GM12878 (cell line): ENCODE measurements around the gene PAK3. TPM values are rescaled to one million over a fixed set of nuclear protein-coding genes. Genes with fewer than 3 reads are reported as not detected.
A peak's percentile ranks its signal among the peaks of the same experiment; 100 is the strongest.

Source experiments
- ATAC-seq: fragments of 200-7000 bp; cut with Tn5 transposase; 3 replicates; pipeline ENCODE4 v1.9.1; 2020; ENCODE audit warnings: mild to moderate bottlenecking, moderate library complexity
- Bru-seq: library from RNA; stranded (reverse); fragments of 400-500 nt; gene quantifications from one replicate; lab custom pipeline; 2021; lab: Mats Ljungman, UMichigan
- BruChase-seq, 2 experiments: library from RNA; stranded (reverse); fragments of 400-500 nt; gene quantifications; one replicate each; lab custom pipeline; 2021; lab: Mats Ljungman, UMichigan
- BruUV-seq: library from RNA; stranded (reverse); fragments of 400-500 nt; replicated peaks from 2 replicates; lab custom pipeline; 2021; lab: Mats Ljungman, UMichigan
- CTCF ChIA-PET: fragments of 300-600 bp; sonication (Branson Sonifier 250); formaldehyde crosslinking; extraction: SDS; loops from one replicate; lab custom pipeline; 2021; ENCODE audit warnings: inconsistent platforms; lab: Yijun Ruan, JAX
- POLR2A ChIA-PET: fragments of 350-600 bp; formaldehyde crosslinking; extraction: SDS; loops from one replicate; lab custom pipeline; 2021; ENCODE audit warnings: inconsistent platforms; lab: Charles Lee
- RAD21 ChIA-PET: fragments of 300-600 bp; sonication (Branson Sonifier 250); formaldehyde crosslinking; loops from one replicate; lab custom pipeline; 2023; ENCODE audit warnings: antibody characterized with exemption; ENCODE audit not compliant: unreplicated experiment; lab: Charles Lee
- SMC1A ChIA-PET: fragments of 300-600 bp; sonication (Branson Sonifier 250); formaldehyde crosslinking; loops from one replicate; lab custom pipeline; 2023; ENCODE audit not compliant: unreplicated experiment, uncharacterized antibody; lab: Charles Lee
- DNase-seq: peaks from one replicate; pipeline ENCODE4 v3.0.0-alpha.2; 2011; ENCODE audit warnings: low read depth, low spot score
- FAIRE-seq: peaks from 3 replicates; lab custom pipeline; 2011; peaks lifted over from hg19 to GRCh38; lab: Jason Lieb, UNC
- H2AFZ ChIP-seq: 2 replicates; pipeline ENCODE4 v1.6.0; 2011; ENCODE audit warnings: low read depth, low read length, control low read depth; ENCODE audit not compliant: control insufficient read depth
- H3K27ac ChIP-seq: 2 replicates; pipeline ENCODE4 v1.5.1; 2011; ENCODE audit warnings: control low read depth; ENCODE audit not compliant: control insufficient read depth, insufficient read depth
- H3K27me3 ChIP-seq, 2 experiments: replicated peaks in 1 of 2; 2 replicates each; pipeline versions ENCODE4 v1.6.0 to v1.6.1; 2011; ENCODE audit warnings: low read length in 1 of 2; ENCODE audit not compliant: control insufficient read depth in 2 of 2, insufficient read depth in 2 of 2
- H3K36me3 ChIP-seq, 2 experiments: 2 replicates each; pipeline ENCODE4 v1.5.1; 2011; ENCODE audit warnings: low read length in 1 of 2; ENCODE audit not compliant: control insufficient read depth in 2 of 2, insufficient read depth in 2 of 2
- H3K4me1 ChIP-seq: 2 replicates; pipeline ENCODE4 v1.6.1; 2011; ENCODE audit warnings: mild to moderate bottlenecking, low read length, moderate library complexity, mixed read lengths; ENCODE audit not compliant: control insufficient read depth, insufficient read depth
- H3K4me2 ChIP-seq: 2 replicates; pipeline ENCODE4 v1.6.0; 2011; ENCODE audit warnings: control low read depth; ENCODE audit not compliant: control insufficient read depth, insufficient read depth
- H3K4me3 ChIP-seq: fragments of 200-600 bp; sonication (generic); 2 replicates; pipeline ENCODE4 v1.5.1; 2016
- H3K79me2 ChIP-seq: 2 replicates; pipeline ENCODE4 v1.6.0; 2011; ENCODE audit warnings: low read length; ENCODE audit not compliant: control insufficient read depth, insufficient read depth
- H3K9ac ChIP-seq: 2 replicates; pipeline ENCODE4 v1.8.0; 2011; ENCODE audit warnings: low read length, control low read depth, mixed read lengths; ENCODE audit not compliant: control insufficient read depth, insufficient read depth
- H3K9me3 ChIP-seq: replicated peaks from 3 replicates; pipeline ENCODE4 v1.5.1; 2011; ENCODE audit warnings: mild to moderate bottlenecking, low read length; ENCODE audit not compliant: control insufficient read depth, insufficient read depth
- H4K20me1 ChIP-seq: 2 replicates; pipeline ENCODE4 v1.6.0; 2011; ENCODE audit not compliant: control insufficient read depth, insufficient read depth
- DPF2 ChIP-seq: fragments of 450-650 bp; IDR thresholded peaks from 2 replicates; pipeline ENCODE4 v1.6.1; 2017; ENCODE audit warnings: mild to moderate bottlenecking
- EGR1 ChIP-seq, 2 experiments: IDR thresholded peaks; 1 replicate in 1 of 2; 2 replicates in 1 of 2; pipeline ENCODE4 v1.6.1; 2011 to 2012; ENCODE audit warnings: low read depth in 2 of 2, low read length in 2 of 2, borderline replicate concordance in 1 of 2, mild to moderate bottlenecking in 1 of 2, moderate library complexity in 1 of 2
- ETV6 ChIP-seq, 2 experiments: fragments of 450-650 bp in 1 of 2; IDR thresholded peaks in 1 of 2; conservative IDR thresholded peaks in 1 of 2; 2 replicates each; pipeline ENCODE4 v1.6.1; 2014; ENCODE audit warnings: antibody characterized with exemption in 1 of 2, borderline replicate concordance in 1 of 2, low read depth in 1 of 2, mild to moderate bottlenecking in 1 of 2, moderate library complexity in 1 of 2
- MEF2B ChIP-seq: fragments of 450-650 bp; IDR thresholded peaks from 2 replicates; pipeline ENCODE4 v1.6.1; 2018; ENCODE audit warnings: mild to moderate bottlenecking, moderate library complexity; ENCODE audit not compliant: partially characterized antibody, poor library complexity, severe bottlenecking
- NFIC ChIP-seq: IDR thresholded peaks from 2 replicates; pipeline ENCODE4 v1.6.1; 2012; ENCODE audit warnings: low read depth, mild to moderate bottlenecking, inconsistent platforms, low read length, moderate library complexity
- PAX8 ChIP-seq: fragments of 450-650 bp; IDR thresholded peaks from 2 replicates; pipeline ENCODE4 v1.6.1; 2017; ENCODE audit warnings: mild to moderate bottlenecking, moderate library complexity
- RB1 ChIP-seq: fragments of 450-650 bp; formaldehyde crosslinking; IDR thresholded peaks from 2 replicates; pipeline ENCODE4 v1.6.1; 2017; ENCODE audit warnings: mild to moderate bottlenecking, borderline replicate concordance
- RBBP5 ChIP-seq: fragments of 200-600 bp; sonication (generic); conservative IDR thresholded peaks from 2 replicates; pipeline ENCODE4 v1.6.1; 2016
- RCOR1 ChIP-seq: conservative IDR thresholded peaks from 2 replicates; pipeline ENCODE4 v1.6.1; 2012; ENCODE audit warnings: low read depth, low read length, improper control_type of control experiment
- SREBF2 ChIP-seq: IDR thresholded peaks from 2 replicates; pipeline ENCODE4 v1.6.1; 2012; ENCODE audit warnings: mild to moderate bottlenecking, low read length
- SUZ12 ChIP-seq: fragments of 200-600 bp; sonication (generic); IDR thresholded peaks from one replicate; pipeline ENCODE4 v1.6.1; 2018; ENCODE audit warnings: antibody characterized with exemption, mild to moderate bottlenecking; ENCODE audit not compliant: unreplicated experiment
- TAF1 ChIP-seq: IDR thresholded peaks from 2 replicates; pipeline ENCODE4 v1.6.1; 2011; ENCODE audit warnings: mild to moderate bottlenecking, low read depth, low read length, borderline replicate concordance
- TARDBP ChIP-seq: IDR thresholded peaks from 2 replicates; pipeline ENCODE4 v1.6.1; 2016; ENCODE audit warnings: borderline replicate concordance
- TCF7 ChIP-seq: IDR thresholded peaks from 2 replicates; pipeline ENCODE4 v1.6.1; 2014; ENCODE audit warnings: antibody characterized with exemption, borderline replicate concordance
- ZNF207 ChIP-seq: fragments of 450-650 bp; IDR thresholded peaks from 2 replicates; pipeline ENCODE4 v1.6.1; 2014; ENCODE audit warnings: antibody characterized with exemption, mild to moderate bottlenecking, borderline replicate concordance
- ZNF622 ChIP-seq: fragments of 450-650 bp; IDR thresholded peaks from 2 replicates; pipeline ENCODE4 v1.6.1; 2017; ENCODE audit warnings: mild to moderate bottlenecking, inconsistent platforms
- WGBS: methylation state at CpG from one replicate; pipeline ENCODE4 v1.1.6; 2016; ENCODE audit warnings: low lambda C conversion rate; ENCODE audit not compliant: insufficient replicate concordance, insufficient coverage; ENCODE audit errors: missing lambda C conversion rate; 5-methylcytosine and 5-hydroxymethylcytosine counted together
- in situ Hi-C: fragments of 300-500 bp; cut with MboI; formaldehyde crosslinking; loops from 9 replicates; pipeline ENCODE4 v1.14.3; 2018; ENCODE audit warnings: mixed read lengths
- intact Hi-C: fragments of 100-400 bp; cut with micrococcal nuclease; formaldehyde crosslinking; loops from one replicate; pipeline ENCODE4 v1.14.2; 2022; ENCODE audit not compliant: unreplicated experiment
- long read RNA-seq, 2 experiments: library from polyadenylated mRNA; unstranded; transcript quantifications; one replicate each; pipeline ENCODE4 v2.0.0, GENCODE V29; 2019 to 2020
- polyA minus RNA-seq, 3 experiments: library from RNA; depleted of rRNA, polyadenylated mRNA; stranded (reverse); fragments of >200 nt; gene quantifications; 2 replicates each; pipeline ENCODE4 v1.2.3, GENCODE V29; 2011
- polyA plus RNA-seq, 11 experiments: library from polyadenylated mRNA; depleted of rRNA in 4 of 11; unstranded in 6 of 11; stranded (reverse) in 5 of 11; fragments of >200 nt; fragmentation: Nextera tagmentation in 4 of 11; fragmentation: Illumina TruSeq in 1 of 11; extraction: Ambion mirVana in 4 of 11; extraction: Trizol in 1 of 11; gene quantifications; 1 replicate in 1 of 11; 2 replicates in 10 of 11; pipeline versions ENCODE4 v1.2.1 to v1.2.3, GENCODE V29; 2011 to 2016; ENCODE audit warnings: inconsistent platforms in 2 of 11, missing spikeins in 2 of 11, low read depth in 1 of 11
- total RNA-seq, 4 experiments: library from RNA; depleted of rRNA in 3 of 4; stranded (reverse); fragments of >200 nt in 3 of 4; fragmentation: Illumina TruSeq in 1 of 4; extraction: Trizol in 1 of 4; gene quantifications; 2 replicates each; pipeline versions ENCODE4 v1.2.1 to v1.2.3, GENCODE V29; 2013 to 2021
- TF ChIP-seq, protein P1 (sequence below): fragments of 450-650 bp; conservative IDR thresholded peaks from 2 replicates; pipeline ENCODE4 v1.6.1; 2017; ENCODE audit warnings: mild to moderate bottlenecking, moderate library complexity

The PAK3 gene
- total RNA-seq (2013; cell fraction: nucleolus; rRNA removed): 0.98 and 1.9 TPM in 2 replicates
- total RNA-seq (2014; rRNA removed): under 0.01 TPM in 1 of 2 replicates, not detected in the other
- total RNA-seq (2014; rRNA removed; fragmentation: Illumina TruSeq; extraction: Trizol): 0.04 and 0.05 TPM in 2 replicates
- 0.10 and 0.29 TPM in 2 replicates for total RNA-seq (2021)
- polyA plus RNA-seq (2011; ENCODE audit: low read depth): not detected
- 0.04 TPM in 1 of 2 replicates, not detected in the other for polyA plus RNA-seq (2011; rRNA removed)
- polyA plus RNA-seq (2011; cell fraction: cytosol; rRNA removed): under 0.01 and 0.01 TPM in 2 replicates
- 0.04 TPM in 1 of 2 replicates, not detected in the other for polyA plus RNA-seq (2011; cell fraction: nucleus; rRNA removed)
- not detected in 2 replicates for polyA plus RNA-seq (2012)
- 0.03 TPM in 1 of 2 replicates, not detected in the other for polyA plus RNA-seq (2014; fragmentation: Illumina TruSeq; extraction: Trizol)
- polyA plus RNA-seq (2014; fragmentation: Nextera tagmentation; extraction: Ambion mirVana): under 1 TPM in 1 of 2 experiments, not detected in 1; 0.02 TPM
- 0.01 TPM in 1 of 2 replicates, not detected in the other for polyA plus RNA-seq (2014; rRNA removed)
- not detected for polyA plus RNA-seq (2016; fragmentation: Nextera tagmentation; extraction: Ambion mirVana)
- polyA minus RNA-seq (2011; rRNA and poly(A)+ RNA removed): not detected in 2 replicates
- not detected in 2 replicates for polyA minus RNA-seq (2011; cell fraction: cytosol; rRNA and poly(A)+ RNA removed)
- polyA minus RNA-seq (2011; cell fraction: nucleus; rRNA and poly(A)+ RNA removed): not detected in 2 replicates
- percentile 1 among the genes with signal in this experiment for Bru-seq, nascent RNA
- BruChase-seq, experiment 1, labeled RNA remaining after a 6-hour chase: percentile 1 among the genes with signal in this experiment
- percentile 2 among the genes with signal in this experiment for BruChase-seq, experiment 2, labeled RNA remaining after a 2-hour chase
- long read RNA-seq, experiment 1: 0 reads
- long read RNA-seq, experiment 2, partial matches to known transcripts: 0 of 1 reads
- long read RNA-seq, experiment 2, other reads (novel, unspliced or antisense): 1 of 1 reads

DNA sequence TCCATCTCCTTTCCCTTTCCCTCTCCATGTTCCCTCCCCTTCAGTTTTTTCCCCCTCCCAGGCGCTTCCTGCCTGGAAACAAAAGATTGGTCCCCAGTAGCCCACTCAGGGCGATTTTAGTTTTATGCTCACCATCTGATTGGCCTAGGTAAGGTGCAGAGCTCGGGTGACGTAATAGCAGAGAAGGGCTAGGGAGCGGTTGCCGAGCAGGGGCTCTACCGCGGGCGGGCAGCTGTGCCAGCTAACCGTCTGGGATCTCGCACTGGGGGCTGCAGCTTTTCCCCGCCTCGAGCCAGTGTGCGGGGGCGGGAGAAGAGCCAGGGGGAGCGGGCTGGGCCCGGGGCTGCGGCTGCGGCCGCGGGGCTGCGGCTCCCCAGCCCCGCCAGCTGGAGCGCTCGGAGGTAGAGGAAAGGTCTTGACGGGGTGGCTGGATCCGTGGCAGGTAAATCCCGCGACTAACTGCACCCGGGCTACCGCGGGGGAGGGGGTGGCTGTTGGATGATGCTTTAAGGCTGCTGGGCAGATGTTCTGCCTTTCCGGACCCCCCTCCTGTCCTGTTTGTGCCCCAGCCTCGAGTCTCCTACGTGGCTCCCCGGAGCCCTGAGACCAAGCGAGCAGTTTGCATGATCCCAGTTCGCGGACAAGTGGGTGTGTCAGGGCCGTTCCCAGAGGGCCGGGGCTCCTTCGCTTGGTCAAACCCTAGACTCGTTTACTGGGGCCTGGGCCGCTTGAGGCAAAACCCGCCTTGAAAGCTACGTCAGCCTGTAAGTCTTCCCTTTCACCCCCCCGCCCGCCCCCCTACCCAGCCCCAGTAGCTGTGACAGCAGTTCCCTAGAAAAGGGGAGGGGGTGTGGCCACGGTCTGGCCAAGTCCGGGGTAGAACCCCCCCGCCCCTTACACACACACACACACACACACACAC, at the start of gene PAK3:
Gene PAK3, plus strand, starts transcription at position 218 of the 922 bp plus-strand sequence. CDS start 26,913 bp downstream, outside the sequence.
- H3K4me2 ChIP-seq: peak within 1 kb of the TSS; percentile 30; the same call in 1 of the 2 replicates
- CTCF ChIA-PET: interaction anchor here (1.3 kb wide), 1 partner anchor 148 kb away, joined by 4 read pairs; no protein-coding TSS in a partner anchor
- no peak within 1 kb of the TSS for H3K4me3 ChIP-seq
- no peaks in the 10 kb centered on the region for H4K20me1 ChIP-seq
- BruUV-seq: no TSS peak
- peak; percentile 22; the same call in 1 of the 3 replicates for ATAC-seq
- POLR2A ChIA-PET: no interaction called here
- SMC1A ChIA-PET: no interaction called here
- no peak within 1 kb of the TSS; the same call in 1 of the 2 replicates for H2AFZ ChIP-seq
- WGBS: 44% methylated on average over 30 of the region's 51 CpGs
- no peak within 1 kb of the TSS for H3K9ac ChIP-seq
- TF ChIP-seq TARDBP (no peak), ZNF622 (no peak), TCF7 (no peak), SREBF2 (no peak), RB1 (no peak), DPF2 (no peak), SUZ12 (no peak), ZNF207 (no peak), RCOR1 (no peak), ETV6 (conservative IDR thresholded peaks at IDR 0.05 in 1 of 2, IDR thresholded peaks at IDR 0.05 in 1 of 2; ENCODE audit: borderline replicate concordance in 1 of 2, low read depth in 1 of 2) (no peak), NFIC (no peak), EGR1 (IDR thresholded peaks at IDR 0.05; ENCODE audit: borderline replicate concordance in 1 of 2, low read depth in 2 of 2, low read length in 2 of 2) (no peak), MEF2B (no peak), RBBP5 (no peak), PAX8 (no peak), TAF1 (no peak)
- TF ChIP-seq, protein P1, sequence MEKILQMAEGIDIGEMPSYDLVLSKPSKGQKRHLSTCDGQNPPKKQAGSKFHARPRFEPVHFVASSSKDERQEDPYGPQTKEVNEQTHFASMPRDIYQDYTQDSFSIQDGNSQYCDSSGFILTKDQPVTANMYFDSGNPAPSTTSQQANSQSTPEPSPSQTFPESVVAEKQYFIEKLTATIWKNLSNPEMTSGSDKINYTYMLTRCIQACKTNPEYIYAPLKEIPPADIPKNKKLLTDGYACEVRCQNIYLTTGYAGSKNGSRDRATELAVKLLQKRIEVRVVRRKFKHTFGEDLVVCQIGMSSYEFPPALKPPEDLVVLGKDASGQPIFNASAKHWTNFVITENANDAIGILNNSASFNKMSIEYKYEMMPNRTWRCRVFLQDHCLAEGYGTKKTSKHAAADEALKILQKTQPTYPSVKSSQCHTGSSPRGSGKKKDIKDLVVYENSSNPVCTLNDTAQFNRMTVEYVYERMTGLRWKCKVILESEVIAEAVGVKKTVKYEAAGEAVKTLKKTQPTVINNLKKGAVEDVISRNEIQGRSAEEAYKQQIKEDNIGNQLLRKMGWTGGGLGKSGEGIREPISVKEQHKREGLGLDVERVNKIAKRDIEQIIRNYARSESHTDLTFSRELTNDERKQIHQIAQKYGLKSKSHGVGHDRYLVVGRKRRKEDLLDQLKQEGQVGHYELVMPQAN: no peak
- TF ChIP-seq, all 136 proteins: peak for 0
- RAD21 ChIA-PET: no interaction called here
- Histone ChIP-seq H3K4me1 (no peaks in the 10 kb centered on the region), H3K27ac (no peak within 1 kb of the TSS), H3K36me3 (no peaks in the 10 kb centered on the region), H3K79me2 (no peaks in the 10 kb centered on the region), H3K9me3 (no peaks in the 10 kb centered on the region), H3K27me3 (peaks cover 0 to 3% of the 10 kb centered on the region in 2 experiments; a peak in 2 of 4 replicates)
- no peak for DNase-seq
- no peak for FAIRE-seq
- intact Hi-C loops: loop anchor here (5.0 kb wide), 1 partner anchor 351 kb away; no protein-coding TSS in a partner anchor
- in situ Hi-C loops: loop anchor here (10.0 kb wide), 1 partner anchor 149 kb away; no protein-coding TSS in a partner anchor
